Prostate gland (tissue), 2 donors: ENCODE measurements around the gene ZNF512B. TPM values are rescaled to one million over a fixed set of nuclear protein-coding genes. Genes with fewer than 3 reads are reported as not detected.

Experiments
- DNase-seq: peaks from one replicate; pipeline ENCODE4 v3.0.0-alpha.2; 2019; ENCODE audit warnings: low spot score
- H3K27ac ChIP-seq, 2 donors: fragments of 200-600 bp; sonication (generic); 2 replicates each; pipeline ENCODE4 v1.5.1; 2017 to 2019
- H3K27me3 ChIP-seq: fragments of 200-600 bp; sonication (generic); replicated peaks from 2 replicates; pipeline ENCODE4 v1.5.1; 2019; ENCODE audit not compliant: insufficient read depth
- H3K36me3 ChIP-seq, 2 donors: fragments of 200-600 bp; sonication (generic); 1 replicate in 1 of 2; 2 replicates in 1 of 2; pipeline versions ENCODE4 v1.5.1 to v1.8.1; 2017 to 2019
- H3K4me1 ChIP-seq: fragments of 200-600 bp; sonication (generic); replicated peaks from 2 replicates; pipeline ENCODE4 v1.5.1; 2019
- H3K4me3 ChIP-seq, 2 donors: fragments of 200-600 bp; sonication (generic); 2 replicates each; pipeline ENCODE4 v1.5.1; 2017 to 2019
- H3K9me3 ChIP-seq: fragments of 200-600 bp; sonication (generic); 2 replicates; pipeline ENCODE4 v1.5.1; 2017
- CTCF ChIP-seq, 4 experiments: fragments of 200-600 bp in 2 of 4; fragments of 450-650 bp in 2 of 4; sonication (generic) in 2 of 4; IDR thresholded peaks; 1 replicate in 3 of 4; 2 replicates in 1 of 4; pipeline ENCODE4 v1.5.1; 2016 to 2019; ENCODE audit warnings: antibody characterized with exemption in 4 of 4, mild to moderate bottlenecking in 2 of 4, moderate library complexity in 2 of 4
- POLR2A ChIP-seq: fragments of 450-650 bp; IDR thresholded peaks from one replicate; pipeline ENCODE4 v1.6.1; 2016; ENCODE audit warnings: antibody characterized with exemption, mild to moderate bottlenecking
- POLR2AphosphoS5 ChIP-seq: sonication (generic); formaldehyde crosslinking; IDR thresholded peaks from one replicate; pipeline ENCODE4 v1.6.1; 2017; ENCODE audit warnings: antibody characterized with exemption
- WGBS: methylation state at CpG from one replicate; pipeline ENCODE4 v1.1.5; 2018; 5-methylcytosine and 5-hydroxymethylcytosine counted together
- intact Hi-C: fragments of 100-400 bp; cut with DNase I; formaldehyde crosslinking; loops from one replicate; pipeline ENCODE4 v1.14.2; 2022
- total RNA-seq, 2 donors: library from RNA; depleted of rRNA; stranded (reverse); fragments of >200 nt; gene quantifications; one replicate each; pipeline ENCODE4 v1.1.0, GENCODE V29; 2016

Gene ZNF512B
- total RNA-seq, 2 donors from 2014 or later, result 12.2 to 24.6 TPM

- peaks cover 15% of the 10 kb centered on the region for H3K4me1 ChIP-seq
- peaks cover 0 to 2% of the 10 kb centered on the region in 2 donors for H3K36me3 ChIP-seq
- intact Hi-C loops, result loop anchor here (10.0 kb wide), 2 partner anchors 224 to 344 kb away; partner anchors contain the start of gene GMEB2
- DNase-seq, result no peak
- no peaks in the 10 kb centered on the region for H3K9me3 ChIP-seq
- TF ChIP-seq CTCF (IDR thresholded peaks at IDR 0.05) (no peak), POLR2A (no peak), POLR2AphosphoS5 (no peak)
- peak overlapping the region; percentile 53 to 79 for H3K4me3 ChIP-seq
- H3K27ac ChIP-seq, result peak overlapping the region; percentile 57 to 61
- 69% methylated on average over 14 of the region's 14 CpGs for WGBS
- H3K27me3 ChIP-seq, result no peaks in the 10 kb centered on the region
Observed at GRCh38 chr20:63968136-63968927, 1.4 kb downstream of the ZNF512B start.

GRCh38 chr20:63967330-63968135, 2.2 kb downstream of the ZNF512B start:
- 87% methylated on average over 27 of the region's 28 CpGs for WGBS
- H3K9me3 ChIP-seq, result no peaks in the 10 kb centered on the region
- TF ChIP-seq POLR2AphosphoS5 (no peak), CTCF (IDR thresholded peaks at IDR 0.05) (no peak), POLR2A (no peak)
- H3K4me3 ChIP-seq, result no peak overlapping the region
- peaks cover 0 to 7% of the 10 kb centered on the region in 2 donors for H3K36me3 ChIP-seq
- no peak for DNase-seq
- H3K27me3 ChIP-seq, result no peaks in the 10 kb centered on the region
- no peak overlapping the region for H3K27ac ChIP-seq
- peaks cover 15% of the 10 kb centered on the region for H3K4me1 ChIP-seq
- intact Hi-C loops, result loop anchor here (10.0 kb wide), 2 partner anchors 223 to 343 kb away; partner anchors contain the start of gene GMEB2

DNA sequence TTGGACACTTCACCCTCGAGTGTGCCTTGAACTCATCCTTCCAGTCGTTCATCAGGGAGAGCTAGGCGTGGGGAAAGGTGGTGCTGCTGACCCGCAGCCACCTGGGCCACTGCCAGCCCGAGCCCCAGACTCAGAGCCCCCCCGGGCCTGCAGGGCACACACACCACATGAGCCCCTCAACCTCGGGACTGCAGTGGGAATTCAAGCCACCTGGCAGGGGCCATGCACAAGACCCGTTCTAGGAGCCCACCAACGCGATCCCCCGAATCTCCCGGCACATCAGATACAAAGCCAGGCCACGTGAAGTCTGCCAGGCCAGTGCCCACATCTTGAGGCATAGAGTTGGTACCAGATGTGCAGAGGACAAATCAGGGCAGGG, 2.8 kb downstream of the ZNF512B start:
- H3K27me3 ChIP-seq, result no peaks in the 10 kb centered on the region
- TF ChIP-seq POLR2AphosphoS5 (no peak), CTCF (IDR thresholded peaks at IDR 0.05) (no peak), POLR2A (no peak)
- no peak overlapping the region for H3K27ac ChIP-seq
- 90% methylated on average over 13 of the region's 13 CpGs for WGBS
- intact Hi-C loops, result loop anchor here (10.0 kb wide), 2 partner anchors 222 to 342 kb away; partner anchors contain the start of gene GMEB2
- H3K9me3 ChIP-seq, result no peaks in the 10 kb centered on the region
- H3K4me1 ChIP-seq, result peaks cover 15% of the 10 kb centered on the region
- no peak for DNase-seq
- no peak overlapping the region for H3K4me3 ChIP-seq
- peaks cover 0 to 7% of the 10 kb centered on the region in 2 donors for H3K36me3 ChIP-seq

GRCh38 chr20:63966172-63966943, 3.4 kb downstream of the ZNF512B start:
- no peaks in the 10 kb centered on the region for H3K9me3 ChIP-seq
- H3K4me1 ChIP-seq, result peaks cover 15% of the 10 kb centered on the region
- H3K27me3 ChIP-seq, result no peaks in the 10 kb centered on the region
- intact Hi-C loops, result loop anchor here (10.0 kb wide), 2 partner anchors 222 to 342 kb away; partner anchors contain the start of gene GMEB2
- H3K4me3 ChIP-seq, result no peak overlapping the region
- no peak overlapping the region for H3K27ac ChIP-seq
- DNase-seq, result no peak
- TF ChIP-seq POLR2A (no peak), POLR2AphosphoS5 (no peak), CTCF (IDR thresholded peaks at IDR 0.05) (no peak)
- peaks cover 0 to 7% of the 10 kb centered on the region in 2 donors for H3K36me3 ChIP-seq
- WGBS, result 92% methylated on average over 27 of the region's 27 CpGs
